Stimulated activated naive B cell treated with anti-CD40 and anti-IgM and Interleukin-4, amounts not matched to agents 10 μg/mL and 1 μg/mL and 100 μg/mL, for 72 hours (primary cell): ENCODE measurements around the gene VILL.
"Not testable (repeated sequence)": the region's sequence is repeated elsewhere in the genome, so short reads cannot be mapped to it uniquely, and the experiment has no call there.

Experiments used
- ATAC-seq, 2 donors: fragments of 150-1000 bp; cut with Tn5 transposase; replicated peaks; 2 replicates each; pipeline ENCODE4 v1.10.0; 2021; ENCODE audit warnings: moderate library complexity in 1 of 2
- DNase-seq: peaks from one replicate; pipeline ENCODE4 v3.0.0; 2021
- H3K27ac Mint-ChIP-seq: one replicate; pipeline ENCODE4 v1.8.0; 2022; ENCODE audit warnings: mild to moderate bottlenecking, mixed read lengths
- H3K27me3 Mint-ChIP-seq, 2 donors: one replicate each; pipeline ENCODE4 v1.8.0; 2022; ENCODE audit warnings: mixed read lengths in 2 of 2
- H3K36me3 Mint-ChIP-seq, 2 donors: one replicate each; pipeline ENCODE4 v1.8.0; 2022; ENCODE audit warnings: mixed read lengths in 2 of 2, mild to moderate bottlenecking in 1 of 2
- H3K4me1 Mint-ChIP-seq, 2 donors: one replicate each; pipeline ENCODE4 v1.8.0; 2022; ENCODE audit warnings: mixed read lengths in 2 of 2, mild to moderate bottlenecking in 1 of 2
- H3K4me3 Mint-ChIP-seq, 2 donors: one replicate each; pipeline ENCODE4 v1.8.0; 2022; ENCODE audit warnings: mild to moderate bottlenecking in 2 of 2, mixed read lengths in 2 of 2, moderate library complexity in 1 of 2
- H3K9me3 Mint-ChIP-seq, 2 donors: one replicate each; pipeline ENCODE4 v1.8.0; 2022; ENCODE audit warnings: mixed read lengths in 2 of 2, mild to moderate bottlenecking in 1 of 2

VILL gene

GRCh38 chr3:37970802-37971201, 19.8 kb upstream of the VILL start:
- Mint-ChIP-seq H3K36me3 (no peaks in the 10 kb centered on the region), H3K4me3 (no peak overlapping the region), H3K27me3 (no peaks in the 10 kb centered on the region), H3K4me1 (peaks cover 4 to 5% of the 10 kb centered on the region in 2 donors), H3K9me3 (no peaks in the 10 kb centered on the region), H3K27ac (no peak overlapping the region)
- DNase-seq (no peak), ATAC-seq (no peak)

DNA sequence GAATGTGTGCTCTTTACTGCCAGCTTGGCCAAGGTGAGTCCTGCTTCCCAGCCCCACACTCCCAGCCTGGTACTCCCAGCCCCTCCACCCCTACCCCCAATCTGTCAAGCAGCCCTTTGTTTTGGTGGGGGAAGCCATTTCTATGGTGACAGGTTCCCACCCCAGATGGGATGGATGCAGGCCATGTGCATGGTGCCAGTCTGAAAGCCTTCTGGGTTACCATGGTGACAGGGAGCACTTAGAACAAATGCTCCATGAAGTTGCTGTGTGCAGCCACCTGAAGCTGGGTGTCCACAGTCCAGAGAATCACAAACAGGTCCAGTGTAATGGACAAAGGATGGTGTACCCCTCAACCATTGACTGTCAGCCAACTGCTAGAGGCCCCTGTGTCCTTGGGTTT, 19.1 kb upstream of the VILL start:
- H3K36me3 Mint-ChIP-seq: no peaks in the 10 kb centered on the region
- ATAC-seq: no peak
- no peaks in the 10 kb centered on the region for H3K9me3 Mint-ChIP-seq
- no peak for DNase-seq
- no peak overlapping the region for H3K4me3 Mint-ChIP-seq
- peaks cover 4 to 5% of the 10 kb centered on the region in 2 donors for H3K4me1 Mint-ChIP-seq
- H3K27me3 Mint-ChIP-seq: no peaks in the 10 kb centered on the region
- no peak overlapping the region for H3K27ac Mint-ChIP-seq

DNA sequence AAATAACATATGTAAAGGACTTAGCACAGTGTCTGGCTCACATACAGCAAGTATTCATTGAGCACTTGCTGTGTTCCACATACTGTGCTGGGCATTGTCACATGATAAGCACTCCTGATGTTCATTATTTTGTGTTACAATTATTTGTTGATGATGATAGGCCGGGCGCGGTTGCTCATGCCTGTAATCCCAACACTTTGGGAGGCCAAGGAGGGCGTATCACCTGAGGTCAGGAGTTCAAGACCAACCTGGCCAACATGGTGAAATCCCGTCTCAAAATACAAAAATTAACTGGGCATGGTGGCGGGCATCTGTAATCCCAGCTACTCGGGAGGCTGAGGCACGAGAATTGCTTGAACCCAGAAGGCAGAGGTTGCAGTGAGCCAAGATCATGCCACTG, 18.5 kb upstream of the VILL start:
- H3K4me3 Mint-ChIP-seq: not testable (repeated sequence)

DNA sequence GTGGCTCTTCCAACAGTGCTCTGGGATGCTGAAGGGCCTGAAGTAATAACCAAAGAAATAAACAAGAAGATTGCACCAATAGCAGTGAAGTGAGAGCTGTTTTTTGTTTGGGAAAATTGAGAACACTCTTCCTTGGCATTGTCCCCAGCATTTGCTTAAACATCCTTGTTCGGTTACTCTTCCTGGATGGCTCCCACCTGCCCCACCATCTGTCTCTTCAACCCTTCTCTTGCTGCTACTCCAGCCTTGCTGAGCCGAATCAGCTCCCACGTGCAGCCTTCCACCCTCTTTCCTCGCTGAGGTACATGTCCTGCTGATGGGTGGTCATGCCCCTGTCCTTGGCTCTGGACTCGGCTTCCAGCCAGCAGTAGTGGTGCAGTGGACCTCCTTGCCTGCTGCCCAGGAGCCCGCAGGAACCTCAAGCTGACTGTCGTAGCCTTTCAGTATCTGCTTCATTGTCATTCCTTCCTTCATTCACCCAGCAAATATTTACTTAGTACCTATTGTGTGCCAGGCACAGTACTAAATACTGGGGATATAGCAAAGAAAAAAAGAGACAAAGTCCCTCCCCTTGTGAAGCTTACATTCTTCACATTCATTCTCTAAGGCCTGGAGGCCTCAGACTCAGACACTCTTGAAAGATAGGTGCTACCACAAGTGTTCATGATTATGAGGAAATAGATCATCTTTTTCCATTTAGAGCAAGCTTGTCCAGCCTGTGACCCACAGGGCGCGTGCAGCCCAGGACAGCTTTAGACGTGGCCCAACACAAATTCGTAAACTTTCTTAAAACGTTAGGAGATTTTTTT, 17.1 kb upstream of the VILL start:
- no peaks in the 10 kb centered on the region for H3K36me3 Mint-ChIP-seq
- peaks cover 4 to 5% of the 10 kb centered on the region in 2 donors for H3K4me1 Mint-ChIP-seq
- no peak overlapping the region for H3K4me3 Mint-ChIP-seq

More for the DNA sequence above, 18.5 kb upstream of the VILL start:
- not testable (repeated sequence) for DNase-seq, H3K27me3 Mint-ChIP-seq, H3K9me3 Mint-ChIP-seq, ATAC-seq, H3K36me3 Mint-ChIP-seq, H3K4me1 Mint-ChIP-seq, H3K27ac Mint-ChIP-seq

GRCh38 chr3:37974121-37975083, 16.2 kb upstream of the VILL start:
- ATAC-seq (peak; percentile 95 to 98), DNase-seq (peak; percentile 36)
- Mint-ChIP-seq H3K4me3 (no peak overlapping the region), H3K27ac (no peak overlapping the region), H3K4me1 (peaks cover 4 to 5% of the 10 kb centered on the region in 2 donors), H3K9me3 (no peaks in the 10 kb centered on the region), H3K27me3 (no peaks in the 10 kb centered on the region), H3K36me3 (no peaks in the 10 kb centered on the region)

More for the DNA sequence above, 17.1 kb upstream of the VILL start:
- DNase-seq: no peak
- ATAC-seq: no peak
- no peaks in the 10 kb centered on the region for H3K9me3 Mint-ChIP-seq
- H3K27ac Mint-ChIP-seq: no peak overlapping the region
- H3K27me3 Mint-ChIP-seq: no peaks in the 10 kb centered on the region

DNA sequence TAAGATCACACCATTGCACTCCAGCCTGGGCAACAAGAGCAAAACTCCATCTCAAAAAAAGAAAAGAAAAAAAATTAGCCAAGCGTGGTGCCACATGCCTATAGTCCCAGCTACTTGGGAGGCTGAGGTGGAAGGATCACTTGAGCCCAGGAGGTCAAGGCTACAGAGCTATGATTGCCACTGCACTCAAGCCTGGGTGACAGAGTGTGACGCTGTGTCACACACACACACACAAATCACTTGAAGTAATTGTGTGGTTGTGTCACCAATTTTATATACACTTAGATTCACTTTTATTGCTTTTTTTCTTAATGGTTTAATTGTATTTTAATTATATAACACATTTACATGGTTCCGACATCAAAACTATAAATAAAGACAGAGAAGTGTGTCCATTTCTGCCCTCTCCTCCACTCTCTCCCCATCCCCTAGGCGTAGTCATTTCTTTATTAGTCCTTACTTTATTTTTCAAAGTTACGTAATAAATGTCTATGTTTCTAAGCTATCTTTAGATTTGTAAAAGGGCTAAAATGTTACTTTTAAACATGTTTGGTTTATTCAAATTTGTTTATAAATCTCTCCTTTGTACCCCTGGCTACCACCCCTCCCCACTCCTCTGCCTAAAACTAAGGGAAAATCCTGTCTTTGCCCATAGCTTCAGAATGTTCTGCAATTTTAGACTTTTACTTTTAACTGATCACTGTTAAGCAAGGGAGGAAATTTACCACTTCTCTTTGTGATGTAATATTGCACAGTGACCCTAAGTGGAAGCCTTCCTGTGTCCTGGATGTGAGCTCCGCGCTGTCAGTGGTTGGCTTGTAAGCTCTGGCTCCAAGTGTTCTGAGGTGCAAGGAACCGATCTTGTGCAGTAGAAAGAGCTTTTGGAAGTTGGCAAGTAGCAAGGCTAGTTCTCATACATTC, 10.8 kb upstream of the VILL start:
- no peak for ATAC-seq

GRCh38 chr3:37980462-37981347, 9.9 kb upstream of the VILL start:
- Mint-ChIP-seq H3K27ac (no peak overlapping the region), H3K4me3 (no peak overlapping the region), H3K9me3 (no peaks in the 10 kb centered on the region), H3K27me3 (no peaks in the 10 kb centered on the region), H3K4me1 (no peaks in the 10 kb centered on the region), H3K36me3 (no peaks in the 10 kb centered on the region)
- DNase-seq: no peak
- no peak for ATAC-seq

More for the DNA sequence above, 10.8 kb upstream of the VILL start:
- H3K4me3 Mint-ChIP-seq: no peak overlapping the region
- H3K36me3 Mint-ChIP-seq: no peaks in the 10 kb centered on the region
- H3K27me3 Mint-ChIP-seq: no peaks in the 10 kb centered on the region
- no peak for DNase-seq
- H3K27ac Mint-ChIP-seq: peak overlapping the region; percentile 37
- no peaks in the 10 kb centered on the region for H3K9me3 Mint-ChIP-seq
- peaks cover 1 to 2% of the 10 kb centered on the region in 2 donors for H3K4me1 Mint-ChIP-seq

- ATAC-seq (no peak), DNase-seq (no peak)
- no peaks in the 10 kb centered on the region for H3K9me3 Mint-ChIP-seq
- no peak overlapping the region for H3K4me3 Mint-ChIP-seq
- H3K36me3 Mint-ChIP-seq: no peaks in the 10 kb centered on the region
- no peaks in the 10 kb centered on the region for H3K27me3 Mint-ChIP-seq
- H3K27ac Mint-ChIP-seq: no peak overlapping the region
- no peaks in the 10 kb centered on the region for H3K4me1 Mint-ChIP-seq
These were observed 9.3 kb upstream of the VILL start for GRCh38 chr3:37981348-37981664.

GRCh38 chr3:37982331-37982730, 8.3 kb upstream of the VILL start:
- Mint-ChIP-seq H3K27ac (no peak overlapping the region), H3K9me3 (no peaks in the 10 kb centered on the region), H3K4me1 (no peaks in the 10 kb centered on the region), H3K4me3 (no peak overlapping the region), H3K36me3 (no peaks in the 10 kb centered on the region), H3K27me3 (no peaks in the 10 kb centered on the region)
- DNase-seq (no peak), ATAC-seq (no peak)

DNA sequence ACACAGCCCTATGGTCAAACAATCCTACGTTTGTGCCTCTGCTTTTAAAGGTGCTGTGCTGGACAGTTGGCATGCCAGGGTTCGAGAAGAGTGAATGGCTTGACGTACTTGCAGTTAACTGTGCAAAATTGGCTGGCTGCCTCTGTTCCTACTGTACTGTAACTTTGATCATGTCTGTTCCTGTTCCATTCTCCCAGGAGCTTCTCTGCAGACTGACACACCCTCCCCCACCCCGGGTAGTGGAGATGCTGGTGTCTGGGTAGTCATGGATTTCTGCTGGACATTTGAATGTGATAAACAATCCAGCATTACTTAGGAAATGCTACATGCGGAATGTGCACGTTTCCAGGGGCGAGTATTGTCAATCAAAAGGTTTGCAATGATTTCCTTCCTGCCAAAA, 6.5 kb upstream of the VILL start:
- ATAC-seq (no peak), DNase-seq (no peak)
- no peaks in the 10 kb centered on the region for H3K9me3 Mint-ChIP-seq
- H3K27me3 Mint-ChIP-seq: no peaks in the 10 kb centered on the region
- peak overlapping the region; percentile 25 for H3K27ac Mint-ChIP-seq
- H3K4me3 Mint-ChIP-seq: no peak overlapping the region
- no peaks in the 10 kb centered on the region for H3K4me1 Mint-ChIP-seq
- no peaks in the 10 kb centered on the region for H3K36me3 Mint-ChIP-seq

GRCh38 chr3:37984596-37984995, 6.0 kb upstream of the VILL start:
- Mint-ChIP-seq H3K9me3 (no peaks in the 10 kb centered on the region), H3K27ac (no peak overlapping the region)

DNA sequence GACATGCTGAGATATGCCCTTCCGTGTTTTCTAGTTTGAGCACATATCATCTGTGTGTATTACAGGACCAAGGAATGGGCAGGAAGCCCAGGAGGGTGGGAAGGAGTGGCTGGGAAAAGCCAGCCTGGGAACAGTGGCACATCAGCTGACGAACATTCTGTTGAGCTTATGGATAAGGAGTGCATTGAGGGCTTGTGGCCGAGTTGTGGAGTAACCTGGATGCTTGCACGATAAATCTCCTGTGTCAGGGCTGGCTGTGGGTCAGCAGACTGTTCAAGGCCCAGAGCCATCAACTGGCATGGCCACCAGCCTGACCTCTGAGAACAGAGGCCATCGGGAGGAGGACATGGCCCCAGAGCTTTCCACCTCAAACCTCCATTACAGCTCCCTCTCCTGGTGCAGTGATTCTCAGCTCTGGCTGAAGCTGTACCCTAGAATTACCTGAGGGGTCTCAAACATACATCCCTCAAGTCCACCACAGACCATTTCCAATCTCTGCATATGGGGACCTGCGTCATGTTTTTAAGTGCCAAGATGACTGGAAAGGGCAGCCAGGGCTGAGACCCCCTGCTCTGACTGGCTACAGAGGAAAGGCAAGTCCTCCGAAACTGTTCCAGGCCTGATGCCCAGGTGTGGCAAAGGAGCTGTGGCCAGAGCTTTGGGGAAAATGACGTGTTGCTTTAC, 4.8 kb upstream of the VILL start:
- Mint-ChIP-seq H3K27me3 (no peaks in the 10 kb centered on the region), H3K27ac (no peak overlapping the region), H3K4me3 (no peak overlapping the region), H3K4me1 (no peaks in the 10 kb centered on the region), H3K36me3 (no peaks in the 10 kb centered on the region), H3K9me3 (no peaks in the 10 kb centered on the region)
- DNase-seq (no peak), ATAC-seq (no peak)

More at GRCh38 chr3:37984596-37984995, 6.0 kb upstream of the VILL start:
- Mint-ChIP-seq H3K4me1 (no peaks in the 10 kb centered on the region), H3K36me3 (no peaks in the 10 kb centered on the region), H3K4me3 (no peak overlapping the region), H3K27me3 (no peaks in the 10 kb centered on the region)
- DNase-seq (no peak), ATAC-seq (no peak)
